Measurements from ENCODE around the gene SORCS2.

GRCh38 chr4:7458477-7458876, 266.1 kb downstream of the SORCS2 start:
- TF ChIP-seq CTCF (conservative IDR thresholded peaks at IDR 0.05; ENCODE audit: low read depth, low read length) = no peak
- no peak for TF ChIP-seq EZH2 (IDR thresholded peaks at IDR 0.05; ENCODE audit: low read length, unreplicated experiment)
- TF ChIP-seq EZH2phosphoT487 (IDR thresholded peaks at IDR 0.05; ENCODE audit: borderline replicate concordance, low read length) = no peak

Data from PC-3 (cell line).